Measurements from ENCODE around the gene SLC35B1.

DNA sequence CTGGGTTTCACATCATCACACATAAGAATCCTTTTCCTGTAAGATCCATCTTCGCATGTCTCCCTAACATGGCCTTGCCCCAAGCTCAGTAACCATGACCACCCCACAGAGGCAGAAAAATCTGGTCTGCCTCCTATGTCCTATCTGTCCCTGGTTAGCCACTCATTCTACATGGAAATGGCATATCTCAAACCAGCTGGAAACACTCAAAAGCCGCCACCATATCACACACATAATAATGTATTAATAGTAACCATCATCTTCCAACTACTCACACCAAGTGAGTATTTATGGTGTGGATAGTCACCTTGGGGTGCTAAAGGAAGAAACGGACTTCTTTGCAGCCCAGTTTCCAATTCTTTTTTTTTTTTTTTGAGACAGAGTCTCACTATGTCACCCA, 44.7 kb upstream of the SLC35B1 start:
- no peak for TF ChIP-seq POLR2A (IDR thresholded peaks at IDR 0.05)
- TF ChIP-seq, protein P1, sequence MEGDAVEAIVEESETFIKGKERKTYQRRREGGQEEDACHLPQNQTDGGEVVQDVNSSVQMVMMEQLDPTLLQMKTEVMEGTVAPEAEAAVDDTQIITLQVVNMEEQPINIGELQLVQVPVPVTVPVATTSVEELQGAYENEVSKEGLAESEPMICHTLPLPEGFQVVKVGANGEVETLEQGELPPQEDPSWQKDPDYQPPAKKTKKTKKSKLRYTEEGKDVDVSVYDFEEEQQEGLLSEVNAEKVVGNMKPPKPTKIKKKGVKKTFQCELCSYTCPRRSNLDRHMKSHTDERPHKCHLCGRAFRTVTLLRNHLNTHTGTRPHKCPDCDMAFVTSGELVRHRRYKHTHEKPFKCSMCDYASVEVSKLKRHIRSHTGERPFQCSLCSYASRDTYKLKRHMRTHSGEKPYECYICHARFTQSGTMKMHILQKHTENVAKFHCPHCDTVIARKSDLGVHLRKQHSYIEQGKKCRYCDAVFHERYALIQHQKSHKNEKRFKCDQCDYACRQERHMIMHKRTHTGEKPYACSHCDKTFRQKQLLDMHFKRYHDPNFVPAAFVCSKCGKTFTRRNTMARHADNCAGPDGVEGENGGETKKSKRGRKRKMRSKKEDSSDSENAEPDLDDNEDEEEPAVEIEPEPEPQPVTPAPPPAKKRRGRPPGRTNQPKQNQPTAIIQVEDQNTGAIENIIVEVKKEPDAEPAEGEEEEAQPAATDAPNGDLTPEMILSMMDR (IDR thresholded peaks at IDR 0.05) = no peak
